Gastrocnemius medialis (tissue), 4 donors: ENCODE results near the gene CLIC1.

ENCODE experiments used
- CTCF ChIP-seq, 5 experiments: fragments of 450-650 bp in 3 of 5; fragments of 200-600 bp in 2 of 5; sonication (generic) in 2 of 5; IDR thresholded peaks in 4 of 5; conservative IDR thresholded peaks in 1 of 5; 1 replicate in 4 of 5; 2 replicates in 1 of 5; pipeline ENCODE4 v1.5.1; 2016 to 2019; ENCODE audit warnings: antibody characterized with exemption in 5 of 5, mild to moderate bottlenecking in 3 of 5, moderate library complexity in 3 of 5
- POLR2A ChIP-seq, 2 donors: fragments of 450-650 bp; IDR thresholded peaks; one replicate each; pipeline ENCODE4 v1.6.1; 2017; ENCODE audit warnings: antibody characterized with exemption in 2 of 2, mild to moderate bottlenecking in 2 of 2, moderate library complexity in 2 of 2

DNA sequence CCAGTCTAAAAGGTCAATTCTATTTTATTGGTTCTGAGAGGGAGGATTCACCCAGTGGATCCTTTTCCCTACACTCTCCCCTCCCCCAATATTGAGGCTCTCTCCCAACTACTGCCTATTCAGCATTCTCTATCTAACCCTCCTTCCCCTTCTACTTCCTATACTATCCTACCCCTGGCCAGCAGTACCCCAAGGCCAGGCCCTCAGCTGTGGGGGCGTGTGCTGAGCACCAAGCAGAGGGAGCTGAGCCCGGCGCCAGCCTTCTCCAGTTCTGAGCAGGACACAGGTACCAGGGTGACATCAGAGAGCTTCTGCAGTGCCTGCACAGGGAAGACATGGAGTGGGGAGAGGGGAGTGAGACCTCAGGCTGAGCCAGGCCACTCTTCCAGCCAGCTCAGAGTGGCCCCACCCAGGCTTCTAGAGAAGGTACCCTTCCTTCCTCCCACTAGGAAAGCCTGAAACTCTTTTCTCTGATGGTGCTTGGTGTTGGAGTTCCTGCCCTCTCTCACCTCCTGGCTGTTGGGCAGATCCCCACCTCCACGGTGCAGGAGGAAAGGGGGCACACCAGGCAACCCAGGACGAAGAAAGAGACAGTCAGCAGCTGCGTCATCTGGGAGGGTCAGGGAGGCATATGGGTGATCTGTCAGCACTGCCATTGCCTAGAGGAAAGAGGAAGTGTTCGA, 9.2 kb downstream of the CLIC1 start:
- TF ChIP-seq CTCF (IDR thresholded peaks at IDR 0.05 in 4 of 5, conservative IDR thresholded peaks at IDR 0.05 in 1 of 5) (no peak), POLR2A (IDR thresholded peaks at IDR 0.05) (no peak)
